C4-2B (cell line): ENCODE results near the gene DIO1.

Source experiments
- CTCF ChIP-seq: fragments of 450-650 bp; conservative IDR thresholded peaks from 2 replicates; pipeline ENCODE4 v1.5.1; 2017; ENCODE audit warnings: mild to moderate bottlenecking
- ZFX ChIP-seq: fragments of 450-650 bp; IDR thresholded peaks from 2 replicates; pipeline ENCODE4 v1.6.1; 2017

GRCh38 chr1:53942127-53942957 lies 48.4 kb downstream of the DIO1 start:
- no peak for TF ChIP-seq CTCF
- no peak for TF ChIP-seq ZFX
